A673 (cell line): ENCODE measurements around the gene DZIP1. TPM values are rescaled to one million over a fixed set of nuclear protein-coding genes. Genes with fewer than 3 reads are reported as not detected.

Experiments
- BruUV-seq: library from RNA; stranded (reverse); fragments of 400-500 nt; replicated peaks from 2 replicates; lab custom pipeline; 2021; lab: Mats Ljungman, UMichigan
- CTCF ChIA-PET: fragments of 300-600 bp; sonication (Branson Sonifier 250); formaldehyde crosslinking; loops from one replicate; lab custom pipeline; 2022; ENCODE audit warnings: antibody characterized with exemption; lab: Charles Lee
- POLR2A ChIA-PET: fragments of 300-600 bp; sonication (Branson Sonifier 250); formaldehyde crosslinking; loops from one replicate; lab custom pipeline; 2022; ENCODE audit warnings: antibody characterized with exemption; ENCODE audit not compliant: low non-redundant PET; lab: Charles Lee
- DNase-seq: peaks from one replicate; pipeline ENCODE4 v3.0.0-alpha.2; 2015; ENCODE audit warnings: low spot score
- H3K27ac ChIP-seq: fragments of 200-600 bp; sonication (generic); 2 replicates; pipeline ENCODE4 v1.5.1; 2016; ENCODE audit warnings: mixed run types, low read depth, mild to moderate bottlenecking, mixed read lengths, antibody characterized with exemption, low read length; ENCODE audit not compliant: poor library complexity, severe bottlenecking
- H3K27me3 ChIP-seq: fragments of 200-600 bp; sonication (generic); replicated peaks from 2 replicates; pipeline ENCODE4 v1.6.1; 2017; ENCODE audit warnings: mixed run types, low read depth, mild to moderate bottlenecking, mixed read lengths, antibody characterized with exemption, low read length; ENCODE audit not compliant: insufficient read depth, poor library complexity
- H3K36me3 ChIP-seq: fragments of 200-600 bp; sonication (generic); 2 replicates; pipeline ENCODE4 v1.6.1; 2016; ENCODE audit warnings: mixed run types, mild to moderate bottlenecking, mixed read lengths, antibody characterized with exemption, low read length; ENCODE audit not compliant: insufficient read depth, poor library complexity, severe bottlenecking
- H3K4me1 ChIP-seq: fragments of 200-600 bp; sonication (generic); 2 replicates; pipeline ENCODE4 v1.6.1; 2017; ENCODE audit warnings: mixed run types, mild to moderate bottlenecking, mixed read lengths, antibody characterized with exemption, low read length; ENCODE audit not compliant: insufficient read depth, poor library complexity, severe bottlenecking
- H3K4me3 ChIP-seq: fragments of 200-600 bp; sonication (generic); 2 replicates; pipeline ENCODE4 v1.5.1; 2016; ENCODE audit warnings: low read depth, mixed run types, mild to moderate bottlenecking, mixed read lengths, low read length; ENCODE audit not compliant: poor library complexity, severe bottlenecking
- H3K9me3 ChIP-seq: fragments of 200-600 bp; sonication (generic); 2 replicates; pipeline ENCODE4 v1.6.1; 2016; ENCODE audit warnings: mixed run types, low read depth, mild to moderate bottlenecking, mixed read lengths, antibody characterized with exemption, low read length; ENCODE audit not compliant: poor library complexity, severe bottlenecking
- EZH2 ChIP-seq: fragments of 200-600 bp; sonication (generic); IDR thresholded peaks from 2 replicates; pipeline ENCODE4 v1.6.1; 2017; ENCODE audit warnings: borderline replicate concordance, low read depth, mild to moderate bottlenecking, mixed read lengths, antibody characterized with exemption, low read length; ENCODE audit not compliant: poor library complexity, severe bottlenecking
- intact Hi-C: fragments of 100-400 bp; cut with micrococcal nuclease; formaldehyde crosslinking; loops from one replicate; pipeline ENCODE4 v1.10.0; 2022; ENCODE audit not compliant: unreplicated experiment
- total RNA-seq: library from RNA; stranded (reverse); gene quantifications from 2 replicates; pipeline ENCODE4 v1.2.3, GENCODE V29; 2021
- TF ChIP-seq, protein P1 (sequence below): fragments of 300-800, 200-600 bp; sonication (generic); conservative IDR thresholded peaks from 2 replicates; pipeline ENCODE4 v1.5.1; 2017; ENCODE audit warnings: low read depth, mild to moderate bottlenecking, antibody characterized with exemption, low read length, moderate library complexity, mixed read lengths

Gene DZIP1
- total RNA-seq, 1 experiment from 2014 or later, result 6.1 TPM

- intact Hi-C loops, result no loop called here
- no peaks in the 10 kb centered on the region for H3K4me1 ChIP-seq
- no peak overlapping the region for H3K27ac ChIP-seq
- no peaks in the 10 kb centered on the region for H3K9me3 ChIP-seq
- H3K4me3 ChIP-seq, result no peak overlapping the region
- no TSS peak for BruUV-seq
- ChIA-PET POLR2A (no interaction called here), CTCF (no interaction called here)
- no peaks in the 10 kb centered on the region for H3K36me3 ChIP-seq
- peaks cover 3% of the 10 kb centered on the region for H3K27me3 ChIP-seq
- no peak for TF ChIP-seq EZH2
- TF ChIP-seq, protein P1, sequence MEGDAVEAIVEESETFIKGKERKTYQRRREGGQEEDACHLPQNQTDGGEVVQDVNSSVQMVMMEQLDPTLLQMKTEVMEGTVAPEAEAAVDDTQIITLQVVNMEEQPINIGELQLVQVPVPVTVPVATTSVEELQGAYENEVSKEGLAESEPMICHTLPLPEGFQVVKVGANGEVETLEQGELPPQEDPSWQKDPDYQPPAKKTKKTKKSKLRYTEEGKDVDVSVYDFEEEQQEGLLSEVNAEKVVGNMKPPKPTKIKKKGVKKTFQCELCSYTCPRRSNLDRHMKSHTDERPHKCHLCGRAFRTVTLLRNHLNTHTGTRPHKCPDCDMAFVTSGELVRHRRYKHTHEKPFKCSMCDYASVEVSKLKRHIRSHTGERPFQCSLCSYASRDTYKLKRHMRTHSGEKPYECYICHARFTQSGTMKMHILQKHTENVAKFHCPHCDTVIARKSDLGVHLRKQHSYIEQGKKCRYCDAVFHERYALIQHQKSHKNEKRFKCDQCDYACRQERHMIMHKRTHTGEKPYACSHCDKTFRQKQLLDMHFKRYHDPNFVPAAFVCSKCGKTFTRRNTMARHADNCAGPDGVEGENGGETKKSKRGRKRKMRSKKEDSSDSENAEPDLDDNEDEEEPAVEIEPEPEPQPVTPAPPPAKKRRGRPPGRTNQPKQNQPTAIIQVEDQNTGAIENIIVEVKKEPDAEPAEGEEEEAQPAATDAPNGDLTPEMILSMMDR, result no peak
- DNase-seq, result no peak
Measured at GRCh38 chr13:95601906-95602305, 42.6 kb downstream of the DZIP1 start.

- no peaks in the 10 kb centered on the region for H3K4me1 ChIP-seq
- no peaks in the 10 kb centered on the region for H3K9me3 ChIP-seq
- no peaks in the 10 kb centered on the region for H3K36me3 ChIP-seq
- ChIA-PET CTCF (no interaction called here), POLR2A (no interaction called here)
- intact Hi-C loops, result no loop called here
- H3K4me3 ChIP-seq, result no peak overlapping the region
- no peak for DNase-seq
- H3K27me3 ChIP-seq, result peaks cover 3% of the 10 kb centered on the region
- no TSS peak for BruUV-seq
- TF ChIP-seq EZH2, result no peak
- TF ChIP-seq, protein P1, result no peak
- H3K27ac ChIP-seq, result no peak overlapping the region
Measured at GRCh38 chr13:95601216-95601615, 43.3 kb downstream of the DZIP1 start.

GRCh38 chr13:95596701-95597100 lies 47.8 kb downstream of the DZIP1 start:
- Histone ChIP-seq H3K27me3 (peaks cover 3% of the 10 kb centered on the region), H3K9me3 (no peaks in the 10 kb centered on the region), H3K4me3 (no peak overlapping the region), H3K4me1 (no peaks in the 10 kb centered on the region), H3K36me3 (no peaks in the 10 kb centered on the region), H3K27ac (no peak overlapping the region)
- CTCF ChIA-PET, result no interaction called here
- intact Hi-C loops, result no loop called here
- no TSS peak for BruUV-seq
- TF ChIP-seq EZH2, result no peak
- TF ChIP-seq, protein P1, result no peak
- no peak for DNase-seq
- POLR2A ChIA-PET, result no interaction called here
